Kidney (tissue), 14 donors: ENCODE data around the gene SPAAR. TPM values are rescaled to one million over a fixed set of nuclear protein-coding genes. Genes with fewer than 3 reads are reported as not detected.
"Not testable (repeated sequence)": the region's sequence is repeated elsewhere in the genome, so short reads cannot be mapped to it uniquely, and the experiment has no call there.

Experiments
- DNase-seq, 5 donors: peaks; one replicate each; pipeline ENCODE4 v3.0.0-alpha.2; 2013 to 2020
- FAIRE-seq: peaks from 2 replicates; lab custom pipeline; 2012; peaks lifted over from hg19 to GRCh38; lab: Jason Lieb, UNC
- H3K27ac ChIP-seq, 2 donors: one replicate each; pipeline ENCODE4 v1.7.0; 2013; ENCODE audit warnings: low read depth in 2 of 2, low read length in 2 of 2, inconsistent platforms in 1 of 2
- H3K27me3 ChIP-seq: one replicate; pipeline ENCODE4 v1.7.1; 2013; ENCODE audit warnings: low read length, inconsistent platforms; ENCODE audit not compliant: control insufficient read depth, insufficient read depth
- H3K36me3 ChIP-seq, 3 donors: one replicate each; pipeline versions ENCODE4 v1.7.0 to v1.7.1; 2013; ENCODE audit warnings: low read length in 3 of 3, control low read depth in 1 of 3, inconsistent platforms in 1 of 3; ENCODE audit not compliant: insufficient read depth in 3 of 3, control insufficient read depth in 2 of 3
- H3K4me1 ChIP-seq, 3 donors: one replicate each; pipeline versions ENCODE4 v1.7.0 to v1.7.1; 2013; ENCODE audit warnings: low read length in 3 of 3, inconsistent platforms in 1 of 3, low read depth in 1 of 3; ENCODE audit not compliant: control insufficient read depth in 2 of 3, insufficient read depth in 2 of 3
- H3K4me3 ChIP-seq, 3 donors: one replicate each; pipeline versions ENCODE4 v1.7.0 to v1.8.1; 2013; ENCODE audit warnings: low read length in 3 of 3, control low read depth in 1 of 3, inconsistent platforms in 1 of 3
- H3K9ac ChIP-seq, 3 donors: one replicate each; pipeline versions ENCODE4 v1.7.0 to v1.7.1; 2013; ENCODE audit warnings: low read length in 3 of 3, control low read depth in 1 of 3, inconsistent platforms in 1 of 3
- H3K9me3 ChIP-seq, 3 donors: one replicate each; pipeline versions ENCODE4 v1.7.0 to v1.7.1; 2013; ENCODE audit warnings: low read length in 3 of 3, control low read depth in 1 of 3, inconsistent platforms in 1 of 3; ENCODE audit not compliant: control insufficient read depth in 2 of 3, insufficient read depth in 1 of 3
- CTCF ChIP-seq: IDR thresholded peaks from 3 replicates; pipeline ENCODE4 v1.5.1; 2012; ENCODE audit warnings: mild to moderate bottlenecking, moderate library complexity, borderline replicate concordance; ENCODE audit not compliant: insufficient read depth; ENCODE audit errors: extremely low read depth
- intact Hi-C: fragments of 100-400 bp; cut with DNase I; formaldehyde crosslinking; loops from one replicate; pipeline ENCODE4 v1.11.1; 2022
- polyA plus RNA-seq: library from polyadenylated mRNA; stranded (reverse); fragments of 350-450 nt; fragmentation: Illumina TruSeq; extraction: RNeasy Lipid Tissue Mini Kit (QIAGEN cat#74804); gene quantifications from one replicate; pipeline ENCODE4 v1.2.3, GENCODE V29; 2014; ENCODE audit warnings: low read depth, low replicate concordance; ENCODE audit not compliant: insufficient read depth
- total RNA-seq: library from RNA; stranded (reverse); fragmentation: NEBNext Ultra II Directional; extraction: Animal tissue kit (Norgen Biotek cat#: 25700); gene quantifications from one replicate; pipeline ENCODE4 v1.2.1, GENCODE V29; 2021
- donor health status: control.
- donor health status: control.
- donor health status: control.
- donor health status: control.
- donor health status: control.
- donor health status: DM: yes; HTN: yes; CAD: no.
- donor health status: Normal renal cell carcinoma (clear cell type).

SPAAR gene
- total and polyA plus RNA-seq, 2 donors from 2014 or later, result 3.2 to 5.3 TPM

GRCh38 chr9:35911690-35912089 is 2.4 kb downstream of the SPAAR start:
- TF ChIP-seq CTCF, result no peak
- FAIRE-seq (no peak), DNase-seq (no peak)
- Histone ChIP-seq H3K36me3 (peaks cover 0 to 4% (median 0%) of the 10 kb centered on the region in 3 donors), H3K27ac (no peak overlapping the region), H3K4me3 (peak overlapping the region in 1 of 3 donors; percentile 3), H3K9ac (no peak overlapping the region), H3K4me1 (peaks cover 5 to 59% (median 27%) of the 10 kb centered on the region in 3 donors), H3K9me3 (peaks cover 0 to 4% (median 0%) of the 10 kb centered on the region in 3 donors), H3K27me3 (no peaks in the 10 kb centered on the region)
- intact Hi-C loops, result no loop called here

- Histone ChIP-seq H3K9me3 (peaks cover 0 to 4% (median 0%) of the 10 kb centered on the region in 3 donors), H3K27ac (no peak overlapping the region), H3K9ac (peak overlapping the region in 1 of 3 donors; percentile 7), H3K4me1 (peaks cover under 1 to 52% (median 16%) of the 10 kb centered on the region in 3 donors), H3K4me3 (no peak overlapping the region), H3K27me3 (no peaks in the 10 kb centered on the region), H3K36me3 (peaks cover 0 to 4% (median 0%) of the 10 kb centered on the region in 3 donors)
- DNase-seq (peak in 1 of 5 donors; percentile 62), FAIRE-seq (no peak)
- TF ChIP-seq CTCF, result no peak
- intact Hi-C loops, result no loop called here
Observed at GRCh38 chr9:35912791-35913400, 3.6 kb downstream of the SPAAR start.

GRCh38 chr9:35913429-35913828 is 4.1 kb downstream of the SPAAR start:
- H3K4me3 ChIP-seq, intact Hi-C loops, H3K27ac ChIP-seq, H3K27me3 ChIP-seq, H3K9me3 ChIP-seq, DNase-seq, H3K36me3 ChIP-seq: not testable (repeated sequence)
- Histone ChIP-seq H3K9ac (peak overlapping the region in 1 of 3 donors; percentile 7), H3K4me1 (peaks cover 0 to 47% (median 11%) of the 10 kb centered on the region in 3 donors)
- FAIRE-seq, result peak; percentile 32

GRCh38 chr9:35914301-35914807 is 5.1 kb downstream of the SPAAR start:
- DNase-seq, result peak; percentile 46 to 80 (median 65)
- H3K9ac ChIP-seq, result no peak overlapping the region
- no peak for TF ChIP-seq CTCF
- no peaks in the 10 kb centered on the region for H3K27me3 ChIP-seq
- peak overlapping the region in 1 of 2 donors; percentile 2 for H3K27ac ChIP-seq
- H3K4me3 ChIP-seq, result peak overlapping the region in 1 of 3 donors; percentile 42
- intact Hi-C loops, result no loop called here
- H3K36me3 ChIP-seq, result peaks cover 0 to 4% (median 0%) of the 10 kb centered on the region in 3 donors
- peaks cover 0 to 40% (median 10%) of the 10 kb centered on the region in 3 donors for H3K4me1 ChIP-seq
- peak; percentile 65 for FAIRE-seq
- H3K9me3 ChIP-seq, result peaks cover 0 to 4% (median 0%) of the 10 kb centered on the region in 3 donors
